Raji (cell line): ENCODE data around the gene GDPD2.

Source experiments
- POLR2A ChIP-seq: IDR thresholded peaks from 2 replicates; pipeline ENCODE4 v1.6.1; 2011; ENCODE audit warnings: low read depth, low read length, control low read depth; ENCODE audit not compliant: insufficient read depth

The GDPD2 gene

GRCh38 chrX:70479247-70479921 is 56.3 kb downstream of the GDPD2 start:
- no peak for TF ChIP-seq POLR2A

- TF ChIP-seq POLR2A: no peak
Observed at GRCh38 chrX:70479922-70480659, 57.0 kb downstream of the GDPD2 start.

GRCh38 chrX:70480660-70481018 is 57.5 kb downstream of the GDPD2 start:
- TF ChIP-seq POLR2A: no peak

GRCh38 chrX:70481471-70482270 is 58.6 kb downstream of the GDPD2 start:
- no peak for TF ChIP-seq POLR2A

- no peak for TF ChIP-seq POLR2A
Observed at GRCh38 chrX:70482300-70482699, 59.2 kb downstream of the GDPD2 start.
